ENCODE measurements around the gene KDM5A.
"Not testable (repeated sequence)": the region's sequence is repeated elsewhere in the genome, so short reads cannot be mapped to it uniquely, and the experiment has no call there.

Gene KDM5A

GRCh38 chr12:238736-239398, 150.3 kb downstream of the KDM5A start:
- H3K27ac ChIP-seq (ENCODE audit: low read depth, low read length): no peak overlapping the region
- H3K9ac ChIP-seq (ENCODE audit: low read length): no peak overlapping the region
- H3K36me3 ChIP-seq (ENCODE audit: control insufficient read depth, insufficient read depth, low read length): no peaks in the 10 kb centered on the region
- H3K27me3 ChIP-seq (ENCODE audit: control insufficient read depth, insufficient read depth, low read length): no peaks in the 10 kb centered on the region
- H3K9me3 ChIP-seq (ENCODE audit: control insufficient read depth, insufficient read depth, low read depth, low read length): peaks cover 34% of the 10 kb centered on the region
- no peaks in the 10 kb centered on the region for H3K4me1 ChIP-seq (ENCODE audit: control insufficient read depth, insufficient read depth, low read length)
- H3K4me3 ChIP-seq (ENCODE audit: low read depth, low read length): no peak overlapping the region

GRCh38 chr12:238116-238515, 151.0 kb downstream of the KDM5A start:
- H3K4me3 ChIP-seq (ENCODE audit: low read depth, low read length): no peak overlapping the region
- H3K9me3 ChIP-seq (ENCODE audit: control insufficient read depth, insufficient read depth, low read depth, low read length): peaks cover 35% of the 10 kb centered on the region
- H3K27me3 ChIP-seq (ENCODE audit: control insufficient read depth, insufficient read depth, low read length): no peaks in the 10 kb centered on the region
- H3K27ac ChIP-seq (ENCODE audit: low read depth, low read length): no peak overlapping the region
- no peaks in the 10 kb centered on the region for H3K36me3 ChIP-seq (ENCODE audit: control insufficient read depth, insufficient read depth, low read length)
- no peaks in the 10 kb centered on the region for H3K4me1 ChIP-seq (ENCODE audit: control insufficient read depth, insufficient read depth, low read length)
- no peak overlapping the region for H3K9ac ChIP-seq (ENCODE audit: low read length)

GRCh38 chr12:237026-237815, 151.9 kb downstream of the KDM5A start:
- no peaks in the 10 kb centered on the region for H3K4me1 ChIP-seq (ENCODE audit: control insufficient read depth, insufficient read depth, low read length)
- H3K36me3 ChIP-seq (ENCODE audit: control insufficient read depth, insufficient read depth, low read length): no peaks in the 10 kb centered on the region
- no peak overlapping the region for H3K9ac ChIP-seq (ENCODE audit: low read length)
- H3K9me3 ChIP-seq (ENCODE audit: control insufficient read depth, insufficient read depth, low read depth, low read length): peaks cover 35% of the 10 kb centered on the region
- no peak overlapping the region for H3K4me3 ChIP-seq (ENCODE audit: low read depth, low read length)
- H3K27ac ChIP-seq (ENCODE audit: low read depth, low read length): no peak overlapping the region
- H3K27me3 ChIP-seq (ENCODE audit: control insufficient read depth, insufficient read depth, low read length): no peaks in the 10 kb centered on the region; the same call in 1 of the 2 replicates

GRCh38 chr12:236445-236844, 152.7 kb downstream of the KDM5A start:
- no peak overlapping the region for H3K9ac ChIP-seq (ENCODE audit: low read length)
- H3K4me3 ChIP-seq (ENCODE audit: low read depth, low read length): no peak overlapping the region
- H3K36me3 ChIP-seq (ENCODE audit: control insufficient read depth, insufficient read depth, low read length): no peaks in the 10 kb centered on the region
- H3K4me1 ChIP-seq (ENCODE audit: control insufficient read depth, insufficient read depth, low read length): no peaks in the 10 kb centered on the region
- H3K9me3 ChIP-seq (ENCODE audit: control insufficient read depth, insufficient read depth, low read depth, low read length): peaks cover 35% of the 10 kb centered on the region
- no peaks in the 10 kb centered on the region; the same call in 1 of the 2 replicates for H3K27me3 ChIP-seq (ENCODE audit: control insufficient read depth, insufficient read depth, low read length)
- no peak overlapping the region for H3K27ac ChIP-seq (ENCODE audit: low read depth, low read length)

- H3K4me1 ChIP-seq (ENCODE audit: control insufficient read depth, insufficient read depth, low read length); H3K4me3 ChIP-seq (ENCODE audit: low read depth, low read length); H3K27ac ChIP-seq (ENCODE audit: low read depth, low read length); H3K9ac ChIP-seq (ENCODE audit: low read length); H3K27me3 ChIP-seq (ENCODE audit: control insufficient read depth, insufficient read depth, low read length); H3K36me3 ChIP-seq (ENCODE audit: control insufficient read depth, insufficient read depth, low read length): not testable (repeated sequence)
- H3K9me3 ChIP-seq (ENCODE audit: control insufficient read depth, insufficient read depth, low read depth, low read length): peaks cover 35% of the 10 kb centered on the region
These were observed 153.2 kb downstream of the KDM5A start for GRCh38 chr12:235967-236366.

GRCh38 chr12:234891-235415, 154.2 kb downstream of the KDM5A start:
- no peak overlapping the region for H3K27ac ChIP-seq (ENCODE audit: low read depth, low read length)
- H3K4me3 ChIP-seq (ENCODE audit: low read depth, low read length): no peak overlapping the region
- H3K9me3 ChIP-seq (ENCODE audit: control insufficient read depth, insufficient read depth, low read depth, low read length): peaks cover 35% of the 10 kb centered on the region
- H3K9ac ChIP-seq (ENCODE audit: low read length): no peak overlapping the region
- H3K36me3 ChIP-seq (ENCODE audit: control insufficient read depth, insufficient read depth, low read length): no peaks in the 10 kb centered on the region
- H3K27me3 ChIP-seq (ENCODE audit: control insufficient read depth, insufficient read depth, low read length): no peaks in the 10 kb centered on the region; the same call in 1 of the 2 replicates
- no peaks in the 10 kb centered on the region for H3K4me1 ChIP-seq (ENCODE audit: control insufficient read depth, insufficient read depth, low read length)

GRCh38 chr12:234019-234418, 155.1 kb downstream of the KDM5A start:
- no peak overlapping the region for H3K27ac ChIP-seq (ENCODE audit: low read depth, low read length)
- H3K27me3 ChIP-seq (ENCODE audit: control insufficient read depth, insufficient read depth, low read length): no peaks in the 10 kb centered on the region; the same call in 1 of the 2 replicates
- peaks cover 32% of the 10 kb centered on the region for H3K9me3 ChIP-seq (ENCODE audit: control insufficient read depth, insufficient read depth, low read depth, low read length)
- H3K36me3 ChIP-seq (ENCODE audit: control insufficient read depth, insufficient read depth, low read length): no peaks in the 10 kb centered on the region
- no peak overlapping the region for H3K4me3 ChIP-seq (ENCODE audit: low read depth, low read length)
- no peak overlapping the region for H3K9ac ChIP-seq (ENCODE audit: low read length)
- H3K4me1 ChIP-seq (ENCODE audit: control insufficient read depth, insufficient read depth, low read length): no peaks in the 10 kb centered on the region

- no peaks in the 10 kb centered on the region for H3K36me3 ChIP-seq (ENCODE audit: control insufficient read depth, insufficient read depth, low read length)
- no peak overlapping the region for H3K9ac ChIP-seq (ENCODE audit: low read length)
- H3K27me3 ChIP-seq (ENCODE audit: control insufficient read depth, insufficient read depth, low read length): no peaks in the 10 kb centered on the region; the same call in 1 of the 2 replicates
- no peak overlapping the region for H3K4me3 ChIP-seq (ENCODE audit: low read depth, low read length)
- H3K4me1 ChIP-seq (ENCODE audit: control insufficient read depth, insufficient read depth, low read length): no peaks in the 10 kb centered on the region
- no peak overlapping the region for H3K27ac ChIP-seq (ENCODE audit: low read depth, low read length)
- peaks cover 30% of the 10 kb centered on the region for H3K9me3 ChIP-seq (ENCODE audit: control insufficient read depth, insufficient read depth, low read depth, low read length)
These were observed 155.5 kb downstream of the KDM5A start for GRCh38 chr12:233615-233968.

- Histone ChIP-seq H3K9ac (ENCODE audit: low read length) (no peak overlapping the region), H3K36me3 (ENCODE audit: control insufficient read depth, insufficient read depth, low read length) (no peaks in the 10 kb centered on the region), H3K4me1 (ENCODE audit: control insufficient read depth, insufficient read depth, low read length) (no peaks in the 10 kb centered on the region), H3K27me3 (ENCODE audit: control insufficient read depth, insufficient read depth, low read length) (no peaks in the 10 kb centered on the region; the same call in 1 of the 2 replicates), H3K4me3 (ENCODE audit: low read depth, low read length) (no peak overlapping the region), H3K9me3 (ENCODE audit: control insufficient read depth, insufficient read depth, low read depth, low read length) (peaks cover 27% of the 10 kb centered on the region), H3K27ac (ENCODE audit: low read depth, low read length) (no peak overlapping the region)
These were observed 156.1 kb downstream of the KDM5A start for GRCh38 chr12:232731-233614.

- Histone ChIP-seq H3K4me3 (ENCODE audit: low read depth, low read length) (no peak overlapping the region), H3K9ac (ENCODE audit: low read length) (no peak overlapping the region), H3K4me1 (ENCODE audit: control insufficient read depth, insufficient read depth, low read length) (no peaks in the 10 kb centered on the region), H3K9me3 (ENCODE audit: control insufficient read depth, insufficient read depth, low read depth, low read length) (peaks cover 11% of the 10 kb centered on the region), H3K27me3 (ENCODE audit: control insufficient read depth, insufficient read depth, low read length) (no peaks in the 10 kb centered on the region; the same call in 1 of the 2 replicates), H3K27ac (ENCODE audit: low read depth, low read length) (no peak overlapping the region), H3K36me3 (ENCODE audit: control insufficient read depth, insufficient read depth, low read length) (no peaks in the 10 kb centered on the region)
These were observed 158.0 kb downstream of the KDM5A start for GRCh38 chr12:230925-231671.
